HG03175 (cell line): ENCODE measurements around the gene SFMBT1.
A peak's percentile ranks its signal among the peaks of the same experiment; 100 is the strongest.

Experiments used
- ATAC-seq: cut with Tn5 transposase; IDR thresholded peaks from one replicate; pipeline ENCODE4 v1.9.1; 2021; ENCODE audit warnings: mild to moderate bottlenecking, moderate library complexity; ENCODE audit not compliant: unreplicated experiment

The SFMBT1 gene

DNA sequence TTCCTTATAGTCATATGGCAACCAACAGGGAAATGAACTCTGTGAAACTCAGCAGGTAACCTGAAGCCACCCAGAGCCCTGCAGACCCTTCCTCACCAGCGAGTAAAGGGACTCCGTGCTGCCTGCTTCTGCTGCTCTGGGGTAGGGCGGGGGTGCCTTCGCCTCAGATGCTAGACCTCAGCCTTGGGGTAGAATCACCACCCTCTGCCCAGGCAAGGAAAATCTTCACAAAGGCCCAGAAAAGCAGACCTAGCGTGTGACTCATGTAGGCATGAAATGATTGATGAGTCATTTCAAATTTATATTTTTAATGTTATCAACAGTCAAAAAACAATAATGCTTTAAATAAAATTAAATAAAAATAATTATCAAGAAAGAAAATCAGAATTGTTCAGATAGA, 155.1 kb downstream of the SFMBT1 start:
- no peak for ATAC-seq

DNA sequence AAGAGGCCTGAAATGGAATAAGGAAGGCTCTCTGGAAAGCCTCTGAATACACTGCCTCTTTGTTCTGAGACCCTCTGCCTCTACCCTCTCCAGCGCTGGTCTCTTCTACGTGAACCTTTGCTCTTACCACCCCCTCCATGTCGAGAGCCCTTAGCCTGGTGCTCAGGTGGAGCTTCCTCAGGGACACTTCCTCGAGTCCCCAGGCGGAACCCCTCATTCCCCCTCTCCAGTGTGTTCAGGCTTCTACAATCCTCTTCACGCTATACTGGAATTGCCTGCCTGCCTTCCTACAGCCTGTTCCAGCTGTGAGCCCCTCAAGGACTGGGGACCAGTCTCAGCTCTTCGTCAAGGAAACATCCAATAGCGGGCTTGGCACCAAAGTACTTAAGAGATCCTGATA, 156.0 kb downstream of the SFMBT1 start:
- no peak for ATAC-seq

- ATAC-seq = no peak
These were observed 158.7 kb downstream of the SFMBT1 start for GRCh38 chr3:52887166-52887565.

DNA sequence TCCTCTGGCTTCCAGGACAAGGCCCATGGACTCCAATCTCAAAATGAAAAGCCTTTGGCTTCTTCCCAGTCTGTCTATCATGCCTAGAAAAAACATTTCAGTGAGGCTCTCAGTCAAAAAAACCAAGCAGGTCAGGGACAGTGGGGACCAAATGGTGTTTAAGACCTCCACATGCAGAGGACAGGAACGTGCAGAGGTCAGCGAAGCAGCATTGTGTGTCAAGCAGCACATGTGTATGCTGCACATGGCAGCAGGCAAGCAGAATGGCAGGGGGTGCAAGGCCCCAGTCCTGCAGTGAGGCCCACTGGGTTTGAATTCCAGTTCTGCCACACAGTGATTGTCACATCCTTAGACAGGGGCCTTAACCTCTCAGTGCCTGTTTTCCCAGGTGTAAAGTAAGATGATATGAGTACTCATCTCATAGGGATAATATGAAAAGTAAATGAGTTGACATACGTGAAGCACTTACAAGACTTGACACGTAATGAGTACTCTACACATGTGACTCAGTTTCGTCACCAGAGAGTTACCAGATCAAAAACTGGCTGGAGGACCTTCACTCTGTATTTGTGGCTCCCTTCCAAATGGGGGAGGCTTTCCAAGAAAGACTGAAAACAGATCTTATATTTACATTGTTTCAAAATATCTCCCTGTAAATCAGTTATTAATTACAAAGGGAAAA, 159.7 kb downstream of the SFMBT1 start:
- ATAC-seq = no peak

DNA sequence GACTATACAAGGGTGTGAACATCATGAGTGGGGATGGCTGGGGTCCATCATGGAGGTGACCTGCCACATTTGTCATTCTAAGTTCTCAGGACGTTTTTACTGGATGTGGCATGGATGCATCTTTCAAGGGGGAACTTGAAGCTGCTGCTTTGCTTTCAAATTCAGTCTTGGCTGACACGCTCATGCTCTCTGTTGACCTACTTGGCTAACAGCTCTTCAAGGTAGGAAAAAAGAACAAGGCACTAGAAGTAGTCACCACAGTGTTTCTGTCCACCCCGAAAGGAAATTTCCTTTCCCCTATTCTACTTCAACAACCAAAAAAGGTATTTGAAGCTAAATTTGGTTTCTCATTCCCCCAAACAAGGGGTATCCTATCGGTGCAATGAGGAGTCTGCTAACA, 163.5 kb downstream of the SFMBT1 start:
- no peak for ATAC-seq

DNA sequence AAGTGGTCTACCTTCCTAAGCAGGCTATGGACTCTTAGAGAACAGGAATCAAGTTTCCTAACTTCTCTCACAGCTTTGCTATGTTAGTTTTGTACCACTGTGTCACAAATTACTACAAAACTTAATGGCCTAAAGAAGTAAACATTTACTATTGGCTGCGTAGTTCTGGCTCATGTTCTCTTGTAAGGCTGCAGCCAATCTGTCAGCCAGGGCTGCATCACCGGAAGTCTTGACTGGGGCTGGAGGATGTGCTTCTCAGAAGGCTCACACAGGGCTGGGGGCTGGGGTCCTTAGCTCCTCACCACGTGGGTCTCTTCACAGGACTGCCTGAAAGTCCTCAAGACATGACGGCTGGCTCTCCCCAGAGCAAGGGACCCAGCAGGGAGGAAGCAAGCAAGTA, 164.0 kb downstream of the SFMBT1 start:
- no peak for ATAC-seq

- ATAC-seq = no peak
These were observed 165.4 kb downstream of the SFMBT1 start for GRCh38 chr3:52880474-52880873.

- no peak for ATAC-seq
These were observed 165.8 kb downstream of the SFMBT1 start for GRCh38 chr3:52880047-52880446.

- no peak for ATAC-seq
These were observed 166.3 kb downstream of the SFMBT1 start for GRCh38 chr3:52879581-52879980.

- ATAC-seq = no peak
These were observed 166.8 kb downstream of the SFMBT1 start for GRCh38 chr3:52879090-52879489.

DNA sequence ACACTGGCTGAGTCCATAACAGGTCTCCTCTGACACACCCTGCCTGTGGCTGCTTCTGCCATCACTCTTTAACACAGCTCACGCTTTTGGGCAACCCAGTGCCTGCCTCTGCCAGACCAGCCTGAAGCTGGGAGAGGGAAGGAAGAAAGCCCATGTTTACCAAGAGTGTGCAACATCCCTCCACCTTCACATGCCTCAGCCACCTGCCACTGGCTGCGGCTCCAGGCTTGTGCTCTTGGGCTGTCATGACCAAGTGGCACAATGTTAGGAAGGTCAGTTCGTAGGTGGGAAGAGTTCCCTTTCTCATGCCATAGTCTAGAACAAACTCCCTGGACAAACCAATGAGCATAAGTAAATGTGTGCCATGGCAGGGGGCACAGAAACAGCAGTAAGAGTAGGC, 168.8 kb downstream of the SFMBT1 start:
- ATAC-seq = no peak

GRCh38 chr3:52874864-52875587, 170.8 kb downstream of the SFMBT1 start:
- no peak for ATAC-seq

GRCh38 chr3:52874160-52874701, 171.6 kb downstream of the SFMBT1 start:
- peak; percentile 62 for ATAC-seq

- no peak for ATAC-seq
These were observed 172.3 kb downstream of the SFMBT1 start for GRCh38 chr3:52873433-52874159.

DNA sequence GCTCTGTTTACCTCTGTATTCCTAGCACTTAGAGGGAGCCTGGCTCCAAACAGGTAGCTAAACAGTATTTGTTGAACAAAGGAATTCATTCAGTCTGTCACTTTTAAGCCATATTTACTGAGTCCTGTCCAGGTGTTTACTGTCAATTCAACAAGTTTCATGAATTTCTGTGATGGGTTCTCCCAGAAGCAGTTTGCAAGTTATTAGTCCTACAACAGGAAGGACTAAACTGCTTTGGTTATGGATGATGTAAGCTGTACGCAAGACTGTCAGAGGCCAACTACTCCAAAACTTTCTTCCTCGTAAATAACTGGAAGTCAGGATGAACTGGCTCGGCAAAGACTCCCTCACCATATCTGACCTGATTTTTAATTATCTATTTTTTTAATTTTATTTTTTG, 173.6 kb downstream of the SFMBT1 start:
- ATAC-seq = no peak

GRCh38 chr3:52871761-52872160, 174.1 kb downstream of the SFMBT1 start:
- ATAC-seq = no peak

DNA sequence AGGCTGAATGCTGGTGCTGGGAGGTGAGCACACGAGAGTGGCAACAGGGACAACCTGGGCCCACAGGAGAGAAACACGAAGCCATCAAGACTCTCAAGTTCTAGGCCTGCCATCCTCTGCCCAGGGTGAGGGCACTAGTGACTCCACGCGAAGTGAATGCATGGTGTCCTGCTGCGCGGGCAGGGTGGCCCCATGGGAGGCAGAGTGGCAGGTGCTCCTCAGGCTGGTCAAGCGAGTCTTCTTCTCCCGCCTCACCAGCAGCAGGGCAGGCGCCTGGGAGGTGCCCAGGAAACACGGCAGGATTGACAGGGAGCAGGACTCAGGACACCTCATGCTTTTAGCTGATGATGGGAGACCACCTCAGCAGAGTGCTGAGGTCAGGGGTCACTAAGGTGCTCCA, 175.4 kb downstream of the SFMBT1 start:
- ATAC-seq = no peak

GRCh38 chr3:52866427-52866826, 179.4 kb downstream of the SFMBT1 start:
- ATAC-seq = no peak

GRCh38 chr3:52865994-52866393, 179.9 kb downstream of the SFMBT1 start:
- no peak for ATAC-seq

DNA sequence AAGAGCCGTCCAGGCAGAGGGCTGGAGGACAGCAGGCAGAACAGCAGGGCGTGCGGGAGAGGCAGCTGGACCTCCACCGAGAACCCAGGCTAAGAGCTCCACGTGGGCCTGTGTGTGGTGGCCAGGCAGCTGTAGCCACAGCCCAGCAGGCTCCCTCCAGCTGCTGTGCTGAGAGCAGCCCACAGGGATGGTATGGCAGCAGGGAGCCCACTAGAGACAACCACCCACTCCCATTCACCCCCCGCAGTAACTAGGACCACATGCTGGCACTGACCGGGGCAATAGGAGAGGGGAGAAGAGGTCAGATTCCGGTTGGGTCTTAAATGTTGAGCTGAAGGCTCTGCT, 185.5 kb downstream of the SFMBT1 start:
- no peak for ATAC-seq

DNA sequence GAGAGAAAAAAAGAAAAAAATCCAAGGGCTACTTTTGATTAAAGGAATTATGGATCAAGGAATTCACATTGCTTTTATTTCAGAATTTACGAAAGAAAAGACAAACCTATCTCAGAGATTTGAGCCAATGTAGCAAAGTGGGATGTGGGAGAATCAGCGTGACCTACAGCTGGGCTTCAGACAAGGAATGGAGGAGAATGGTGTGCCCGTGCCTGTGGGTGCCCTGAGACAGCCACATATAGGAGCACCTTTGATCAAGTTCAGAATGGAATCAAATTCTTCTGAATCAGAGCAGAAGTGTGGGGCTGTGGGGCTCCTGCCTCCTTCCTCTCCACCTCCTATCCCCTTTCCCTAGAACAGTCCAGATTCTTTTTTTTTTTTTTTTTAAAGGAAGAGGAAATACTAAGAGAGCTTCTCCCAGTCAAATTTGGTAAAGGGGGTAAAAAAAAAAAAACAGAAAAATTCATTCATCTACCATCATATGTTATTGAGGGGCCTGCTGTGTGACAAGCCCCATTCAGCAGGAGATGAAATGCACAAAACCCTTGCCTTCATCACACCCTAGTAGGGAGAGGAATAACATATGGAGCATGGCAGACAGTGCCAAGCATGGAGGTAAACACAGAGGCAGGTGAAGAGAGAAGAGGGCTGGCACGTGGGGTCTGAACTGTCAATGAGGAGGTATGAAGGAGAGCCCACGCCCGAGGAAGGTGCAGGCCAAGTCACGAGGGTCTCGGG, 186.0 kb downstream of the SFMBT1 start:
- no peak for ATAC-seq
